ENCODE results near the gene SLC25A18. TPM values are rescaled to one million over a fixed set of nuclear protein-coding genes. Genes with fewer than 3 reads are reported as not detected.

SLC25A18 gene
- total RNA-seq, 1 experiment from 2014 or later = 0.45 TPM

GRCh38 chr22:17603668-17604067 is 40.4 kb downstream of the SLC25A18 start:
- BruUV-seq (replicated peaks) = no TSS peak
- POLR2A ChIA-PET (ENCODE audit: low non-redundant PET) = no interaction called here
- intact Hi-C loops (cut with micrococcal nuclease; ENCODE audit: unreplicated experiment) = no loop called here

GRCh38 chr22:17606496-17606895 is 43.2 kb downstream of the SLC25A18 start:
- DNase-seq (ENCODE audit: low spot score) = peak; percentile 22
- ChIA-PET POLR2A (ENCODE audit: low non-redundant PET) (no interaction called here), CTCF (no interaction called here)
- Histone ChIP-seq H3K27me3 (replicated peaks; ENCODE audit: insufficient read depth, low read depth, low read length, poor library complexity) (no peaks in the 10 kb centered on the region), H3K36me3 (ENCODE audit: insufficient read depth, low read length, poor library complexity, severe bottlenecking) (peaks cover 12% of the 10 kb centered on the region), H3K4me3 (ENCODE audit: low read depth, low read length, poor library complexity, severe bottlenecking) (no peak overlapping the region), H3K9me3 (ENCODE audit: low read depth, low read length, poor library complexity, severe bottlenecking) (no peaks in the 10 kb centered on the region), H3K4me1 (ENCODE audit: insufficient read depth, low read length, poor library complexity, severe bottlenecking) (no peaks in the 10 kb centered on the region), H3K27ac (ENCODE audit: low read depth, low read length, poor library complexity, severe bottlenecking) (no peak overlapping the region)
- no TSS peak for BruUV-seq (replicated peaks)
- intact Hi-C loops (cut with micrococcal nuclease; ENCODE audit: unreplicated experiment) = no loop called here
- TF ChIP-seq EZH2 (IDR thresholded peaks at IDR 0.05; ENCODE audit: borderline replicate concordance, low read depth, low read length, poor library complexity, severe bottlenecking) (no peak), CTCF (conservative IDR thresholded peaks at IDR 0.05; ENCODE audit: low read depth, low read length) (no peak)

More at GRCh38 chr22:17603668-17604067, 40.4 kb downstream of the SLC25A18 start:
- Histone ChIP-seq H3K27me3 (replicated peaks; ENCODE audit: insufficient read depth, low read depth, low read length, poor library complexity) (no peaks in the 10 kb centered on the region), H3K4me3 (ENCODE audit: low read depth, low read length, poor library complexity, severe bottlenecking) (no peak overlapping the region), H3K27ac (ENCODE audit: low read depth, low read length, poor library complexity, severe bottlenecking) (no peak overlapping the region), H3K36me3 (ENCODE audit: insufficient read depth, low read length, poor library complexity, severe bottlenecking) (peaks cover 14% of the 10 kb centered on the region), H3K9me3 (ENCODE audit: low read depth, low read length, poor library complexity, severe bottlenecking) (no peaks in the 10 kb centered on the region), H3K4me1 (ENCODE audit: insufficient read depth, low read length, poor library complexity, severe bottlenecking) (no peaks in the 10 kb centered on the region)
- CTCF ChIA-PET = no interaction called here
- TF ChIP-seq EZH2 (IDR thresholded peaks at IDR 0.05; ENCODE audit: borderline replicate concordance, low read depth, low read length, poor library complexity, severe bottlenecking) (no peak), CTCF (conservative IDR thresholded peaks at IDR 0.05; ENCODE audit: low read depth, low read length) (no peak)
- no peak for DNase-seq (ENCODE audit: low spot score)

GRCh38 chr22:17607891-17608521 is 44.7 kb downstream of the SLC25A18 start:
- H3K4me1 ChIP-seq (ENCODE audit: insufficient read depth, low read length, poor library complexity, severe bottlenecking) = no peaks in the 10 kb centered on the region
- H3K27me3 ChIP-seq (replicated peaks; ENCODE audit: insufficient read depth, low read depth, low read length, poor library complexity) = no peaks in the 10 kb centered on the region
- DNase-seq (ENCODE audit: low spot score) = no peak
- no peaks in the 10 kb centered on the region for H3K9me3 ChIP-seq (ENCODE audit: low read depth, low read length, poor library complexity, severe bottlenecking)
- ChIA-PET CTCF (no interaction called here), POLR2A (ENCODE audit: low non-redundant PET) (no interaction called here)
- intact Hi-C loops (cut with micrococcal nuclease; ENCODE audit: unreplicated experiment) = no loop called here
- no peak overlapping the region for H3K4me3 ChIP-seq (ENCODE audit: low read depth, low read length, poor library complexity, severe bottlenecking)
- H3K27ac ChIP-seq (ENCODE audit: low read depth, low read length, poor library complexity, severe bottlenecking) = no peak overlapping the region
- no TSS peak for BruUV-seq (replicated peaks)
- no peak for TF ChIP-seq CTCF (conservative IDR thresholded peaks at IDR 0.05; ENCODE audit: low read depth, low read length)
- no peak for TF ChIP-seq EZH2 (IDR thresholded peaks at IDR 0.05; ENCODE audit: borderline replicate concordance, low read depth, low read length, poor library complexity, severe bottlenecking)
- H3K36me3 ChIP-seq (ENCODE audit: insufficient read depth, low read length, poor library complexity, severe bottlenecking) = peaks cover 27% of the 10 kb centered on the region
